Spleen (tissue), 7 donors: ENCODE data around the gene GART.

Source experiments
- POLR2A ChIP-seq, 3 donors: fragments of 450-650 bp; IDR thresholded peaks; one replicate each; pipeline ENCODE4 v1.5.1; 2017; ENCODE audit warnings: antibody characterized with exemption in 3 of 3, mild to moderate bottlenecking in 1 of 3
- POLR2AphosphoS5 ChIP-seq, 3 donors: sonication (generic); formaldehyde crosslinking; IDR thresholded peaks; one replicate each; pipeline ENCODE4 v1.5.1; 2017; ENCODE audit warnings: antibody characterized with exemption in 3 of 3
- TF ChIP-seq, protein P1 (sequence below), 11 experiments: fragments of 200-600 bp in 7 of 11; fragments of 450-650 bp in 4 of 11; sonication (generic) in 4 of 11; IDR thresholded peaks in 8 of 11; conservative IDR thresholded peaks in 3 of 11; 1 replicate in 7 of 11; 2 replicates in 4 of 11; pipeline versions ENCODE4 v1.4.0 to v1.8.0; 2016 to 2021; ENCODE audit warnings: antibody characterized with exemption in 11 of 11, inconsistent platforms in 4 of 11, mild to moderate bottlenecking in 1 of 11
- donor health status: DM: no; HTN: no; CAD: no; lungs with moderate emphysema.
- donor health status: DM: no; HTN: no; CAD: no.
- donor health status: DM: no; HTN: no; CAD: no.

- TF ChIP-seq, protein P1, sequence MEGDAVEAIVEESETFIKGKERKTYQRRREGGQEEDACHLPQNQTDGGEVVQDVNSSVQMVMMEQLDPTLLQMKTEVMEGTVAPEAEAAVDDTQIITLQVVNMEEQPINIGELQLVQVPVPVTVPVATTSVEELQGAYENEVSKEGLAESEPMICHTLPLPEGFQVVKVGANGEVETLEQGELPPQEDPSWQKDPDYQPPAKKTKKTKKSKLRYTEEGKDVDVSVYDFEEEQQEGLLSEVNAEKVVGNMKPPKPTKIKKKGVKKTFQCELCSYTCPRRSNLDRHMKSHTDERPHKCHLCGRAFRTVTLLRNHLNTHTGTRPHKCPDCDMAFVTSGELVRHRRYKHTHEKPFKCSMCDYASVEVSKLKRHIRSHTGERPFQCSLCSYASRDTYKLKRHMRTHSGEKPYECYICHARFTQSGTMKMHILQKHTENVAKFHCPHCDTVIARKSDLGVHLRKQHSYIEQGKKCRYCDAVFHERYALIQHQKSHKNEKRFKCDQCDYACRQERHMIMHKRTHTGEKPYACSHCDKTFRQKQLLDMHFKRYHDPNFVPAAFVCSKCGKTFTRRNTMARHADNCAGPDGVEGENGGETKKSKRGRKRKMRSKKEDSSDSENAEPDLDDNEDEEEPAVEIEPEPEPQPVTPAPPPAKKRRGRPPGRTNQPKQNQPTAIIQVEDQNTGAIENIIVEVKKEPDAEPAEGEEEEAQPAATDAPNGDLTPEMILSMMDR (IDR thresholded peaks at IDR 0.05 in 8 of 11, conservative IDR thresholded peaks at IDR 0.05 in 3 of 11) = no peak
- TF ChIP-seq POLR2A (IDR thresholded peaks at IDR 0.05) (no peak), POLR2AphosphoS5 (IDR thresholded peaks at IDR 0.05) (no peak)
These were observed 48.2 kb downstream of the GART start for GRCh38 chr21:33493756-33494155.
